Skeletal muscle cell (primary cell): Measurements from ENCODE around the gene CDH18.
A peak's percentile ranks its signal among the peaks of the same experiment; 100 is the strongest.

Experiments
- DNase-seq: peaks from one replicate; pipeline ENCODE4 v3.0.0-alpha.2; 2010; ENCODE audit warnings: low read depth
- H3K4me3 ChIP-seq: 2 replicates; pipeline ENCODE4 v1.5.1; 2011; ENCODE audit warnings: low read depth, mild to moderate bottlenecking, control low read depth, low read length, moderate library complexity

The CDH18 gene

DNA sequence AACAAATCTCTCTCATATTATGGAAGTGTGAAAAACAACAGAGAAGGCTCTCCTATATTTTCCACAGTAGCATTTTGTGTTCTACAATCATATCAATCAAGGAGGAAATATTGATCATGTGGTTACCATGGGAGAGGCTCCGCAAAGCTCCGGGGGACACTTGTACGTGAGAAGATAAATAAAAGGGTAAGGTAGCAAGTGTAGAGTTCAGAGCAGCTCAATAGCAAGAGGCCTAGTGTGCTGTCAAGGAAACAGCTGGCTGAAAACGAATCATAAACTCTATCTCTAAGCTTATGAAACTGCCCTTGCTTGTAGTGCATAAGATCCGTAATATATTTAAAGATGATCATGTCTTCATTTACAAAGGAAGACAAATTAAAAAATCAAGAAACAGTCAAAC, 57.5 kb downstream of the CDH18 start:
- no peak overlapping the region for H3K4me3 ChIP-seq
- DNase-seq: no peak

DNA sequence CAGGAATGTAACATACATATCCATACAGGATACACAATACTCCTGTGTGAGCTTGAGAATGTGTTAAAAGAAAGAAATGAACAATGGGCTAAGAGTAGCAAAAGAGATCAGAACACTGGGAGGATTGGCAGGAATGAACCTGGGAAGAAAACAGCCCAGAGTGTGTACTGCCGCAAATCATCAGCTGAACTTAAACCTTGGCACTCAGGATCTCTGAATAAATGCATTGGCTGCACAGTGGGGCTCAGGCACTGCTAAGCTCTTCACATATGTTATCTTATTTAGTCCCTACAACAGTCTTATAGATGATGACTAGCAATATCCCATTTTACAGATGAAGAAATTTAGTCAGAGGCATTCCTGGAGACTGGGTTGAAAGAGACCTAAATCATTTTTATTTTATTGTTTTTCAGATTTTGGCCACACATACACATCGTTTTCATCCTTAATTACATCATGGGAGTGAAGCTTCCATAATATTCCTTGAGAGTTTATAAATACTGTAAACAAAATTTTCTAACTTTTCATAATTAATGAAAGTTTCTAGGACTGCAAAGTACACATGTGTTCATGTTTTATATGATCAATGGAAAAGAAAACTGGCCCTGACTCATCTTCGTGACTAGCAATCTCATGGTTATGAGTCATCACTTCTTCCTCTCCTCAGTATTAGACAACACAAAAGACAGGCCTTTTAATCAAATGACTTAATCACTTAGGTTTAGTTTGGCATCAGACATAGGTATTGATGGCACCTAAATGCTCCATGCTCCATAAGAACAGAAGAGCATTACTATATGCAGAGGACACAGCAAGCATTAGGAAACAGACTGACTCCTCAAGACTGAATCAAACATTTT, 59.2 kb downstream of the CDH18 start:
- no peak overlapping the region for H3K4me3 ChIP-seq
- DNase-seq: peak; percentile 79

DNA sequence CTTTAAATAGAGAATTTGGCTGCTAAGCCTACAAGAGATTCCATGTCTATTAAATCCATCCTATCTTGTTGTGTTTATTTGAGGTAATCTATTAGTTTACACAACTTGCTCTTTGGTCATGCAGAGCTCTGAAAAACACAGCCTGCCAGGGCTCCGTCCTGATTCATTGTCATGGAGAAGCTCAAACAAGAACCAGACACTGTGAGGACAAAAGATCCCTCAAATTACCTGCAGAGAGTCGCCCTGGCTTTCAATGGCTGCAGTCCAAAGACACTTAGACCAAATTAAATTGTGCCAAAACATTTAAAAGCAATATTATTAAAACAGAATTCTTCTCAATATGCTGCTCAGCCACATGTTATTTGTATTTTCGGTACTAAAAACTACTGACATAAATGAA, 60.1 kb downstream of the CDH18 start:
- no peak overlapping the region for H3K4me3 ChIP-seq

DNA sequence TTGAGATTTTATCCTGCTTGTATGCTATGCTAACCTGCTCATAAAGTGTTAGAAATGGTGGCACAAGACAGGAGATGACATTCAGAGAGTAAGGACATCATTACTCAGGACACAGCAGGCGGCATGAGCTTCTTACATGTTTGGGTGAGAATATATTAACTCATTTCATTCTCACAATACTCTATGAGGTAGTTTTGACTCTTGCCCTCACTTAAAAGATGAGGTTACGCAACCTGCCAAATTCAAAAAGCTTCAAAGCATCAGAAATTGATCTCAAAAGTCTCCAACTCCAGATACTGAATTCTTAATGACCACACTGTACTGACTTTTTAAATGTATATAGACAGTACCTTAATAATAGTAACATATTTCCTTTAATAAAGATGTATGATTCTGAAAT, 60.8 kb downstream of the CDH18 start:
- DNase-seq: no peak
- H3K4me3 ChIP-seq: no peak overlapping the region

More for the DNA sequence above, 60.1 kb downstream of the CDH18 start:
- no peak for DNase-seq

DNA sequence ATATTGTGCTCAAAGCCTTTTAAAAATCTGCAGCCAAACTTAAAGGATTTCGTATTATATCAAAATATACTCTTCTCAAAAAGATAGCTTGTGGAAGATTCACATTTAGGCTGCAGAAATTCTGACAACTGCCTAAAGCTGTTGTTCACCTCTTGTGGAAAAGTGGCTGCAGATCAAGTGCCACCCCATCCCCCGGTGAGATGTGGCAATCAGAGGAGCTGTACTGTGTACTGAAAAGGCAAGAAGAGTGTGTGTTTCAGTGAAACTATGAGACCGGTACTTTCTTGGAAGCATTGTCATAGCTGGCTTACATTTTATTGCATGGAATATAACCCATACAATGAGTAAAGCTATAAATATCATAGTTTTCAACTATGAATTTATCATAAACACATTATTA, 64.3 kb downstream of the CDH18 start:
- DNase-seq: no peak
- no peak overlapping the region for H3K4me3 ChIP-seq

DNA sequence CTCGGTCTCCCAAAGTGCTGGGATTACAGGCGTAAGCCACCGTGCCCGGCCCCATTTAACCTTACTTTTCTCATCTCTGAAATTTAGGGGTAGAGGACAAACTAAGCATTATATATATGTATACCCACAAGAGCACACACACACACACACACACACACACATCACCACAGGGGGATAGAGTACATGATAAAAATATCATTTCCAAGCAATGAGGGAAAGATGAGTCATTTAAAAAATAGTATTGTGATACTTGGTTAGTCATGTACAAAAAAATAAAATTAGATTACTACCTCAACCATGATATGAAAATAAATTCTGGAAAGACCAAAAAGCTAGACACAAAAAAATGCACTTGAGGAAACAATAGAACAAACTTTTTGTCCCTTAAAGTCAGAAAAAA, 67.2 kb downstream of the CDH18 start:
- DNase-seq: peak; percentile 25
- no peak overlapping the region for H3K4me3 ChIP-seq

DNA sequence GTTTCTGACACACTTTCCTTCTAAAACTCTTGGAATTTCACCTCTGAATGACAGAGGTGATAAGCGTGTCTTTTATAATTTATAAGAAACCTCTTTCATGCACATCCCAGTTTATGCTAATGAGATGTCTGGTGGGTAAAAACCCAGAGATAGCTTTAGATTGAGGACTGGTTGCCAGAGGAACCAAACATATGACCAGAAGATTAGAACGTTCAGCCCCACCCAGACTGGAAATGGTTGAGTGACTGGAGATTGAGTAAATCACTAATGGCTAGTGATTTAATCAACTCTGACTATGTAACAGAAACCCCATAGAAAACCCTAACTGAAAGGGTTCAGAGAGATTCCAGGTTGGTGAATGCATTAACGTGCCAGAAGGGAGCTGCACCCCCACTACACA, 69.2 kb downstream of the CDH18 start:
- DNase-seq: no peak
- H3K4me3 ChIP-seq: no peak overlapping the region

DNA sequence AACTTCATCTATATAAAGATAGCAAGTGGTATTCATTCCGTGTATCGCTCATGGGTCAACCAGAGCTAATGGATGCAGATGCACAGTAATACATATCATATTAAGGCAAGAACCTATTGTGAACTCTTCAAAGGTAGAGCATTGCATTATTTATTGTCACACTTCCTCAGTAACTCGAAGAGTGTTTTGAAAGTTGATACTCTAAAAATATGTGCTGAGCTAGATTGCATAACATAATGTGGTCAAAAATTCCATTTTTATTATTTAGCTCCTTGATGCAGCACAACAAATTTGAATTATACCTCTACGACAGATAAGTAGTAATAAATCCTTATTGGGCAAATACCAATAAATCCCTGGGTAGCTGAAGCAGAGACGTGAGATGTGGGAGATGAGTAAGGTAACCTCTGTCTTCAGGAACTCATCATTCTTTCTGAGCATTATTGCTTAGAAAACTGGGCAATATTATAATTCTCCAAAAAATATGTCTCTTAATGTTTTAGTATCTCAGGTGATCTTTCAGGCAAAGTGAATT, 70.3 kb downstream of the CDH18 start:
- no peak overlapping the region for H3K4me3 ChIP-seq
- no peak for DNase-seq

DNA sequence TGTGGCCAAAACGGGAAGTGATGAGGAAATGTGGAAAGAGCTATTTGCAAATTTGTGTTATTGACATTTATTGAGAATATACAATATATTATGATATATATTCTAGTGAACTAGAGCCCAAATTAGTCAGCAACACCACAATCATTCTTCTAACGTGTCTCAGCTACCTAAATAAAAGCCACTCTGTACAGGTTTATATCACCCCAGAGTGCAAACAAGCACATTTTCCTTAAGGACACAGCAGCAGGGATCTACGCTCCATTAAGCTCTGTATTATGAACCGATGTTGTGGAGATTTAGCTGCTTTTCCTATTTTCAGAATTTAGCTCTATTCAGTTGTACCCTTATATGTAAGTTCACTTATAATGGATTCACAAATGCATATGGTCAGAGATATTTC, 77.9 kb downstream of the CDH18 start:
- no peak overlapping the region for H3K4me3 ChIP-seq
- no peak for DNase-seq

DNA sequence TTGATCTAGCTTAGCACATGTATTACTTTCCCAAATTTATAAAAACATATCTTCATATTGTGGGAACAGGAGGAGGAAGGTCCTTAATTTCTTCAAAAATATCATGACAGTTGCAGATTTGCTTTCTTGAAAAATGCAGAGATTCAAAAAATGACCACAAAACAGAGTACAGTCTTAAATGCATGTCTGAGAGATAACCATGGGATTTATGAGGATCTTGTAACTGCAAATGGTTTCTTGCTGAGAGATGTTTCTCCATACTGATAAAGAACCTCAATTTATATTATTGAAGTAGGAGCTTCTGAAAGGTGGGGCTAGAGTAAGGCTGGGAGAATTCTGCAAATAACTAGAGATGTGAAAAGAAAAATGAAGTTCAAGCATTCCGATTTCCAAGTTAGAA, 83.2 kb downstream of the CDH18 start:
- no peak for DNase-seq
- H3K4me3 ChIP-seq: no peak overlapping the region

DNA sequence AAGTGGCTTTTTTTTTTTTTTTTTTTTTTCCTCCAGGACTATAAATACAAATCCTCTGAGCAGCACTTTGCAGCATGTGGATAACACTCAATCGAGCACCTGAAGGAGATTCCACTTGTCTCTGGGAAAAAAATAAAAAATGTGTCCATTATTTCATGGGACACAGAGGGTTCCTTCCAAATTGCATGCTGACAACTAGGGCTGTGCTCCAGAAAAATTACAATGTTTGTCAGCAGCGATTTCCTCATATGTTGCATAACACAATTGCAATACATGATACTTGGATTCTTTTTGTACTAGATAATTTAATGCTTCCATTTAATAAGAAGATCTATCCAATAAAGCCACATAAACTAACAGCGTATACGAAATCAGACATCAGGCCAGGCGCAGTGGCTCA, 84.4 kb downstream of the CDH18 start:
- DNase-seq: peak; percentile 25
- no peak overlapping the region for H3K4me3 ChIP-seq

DNA sequence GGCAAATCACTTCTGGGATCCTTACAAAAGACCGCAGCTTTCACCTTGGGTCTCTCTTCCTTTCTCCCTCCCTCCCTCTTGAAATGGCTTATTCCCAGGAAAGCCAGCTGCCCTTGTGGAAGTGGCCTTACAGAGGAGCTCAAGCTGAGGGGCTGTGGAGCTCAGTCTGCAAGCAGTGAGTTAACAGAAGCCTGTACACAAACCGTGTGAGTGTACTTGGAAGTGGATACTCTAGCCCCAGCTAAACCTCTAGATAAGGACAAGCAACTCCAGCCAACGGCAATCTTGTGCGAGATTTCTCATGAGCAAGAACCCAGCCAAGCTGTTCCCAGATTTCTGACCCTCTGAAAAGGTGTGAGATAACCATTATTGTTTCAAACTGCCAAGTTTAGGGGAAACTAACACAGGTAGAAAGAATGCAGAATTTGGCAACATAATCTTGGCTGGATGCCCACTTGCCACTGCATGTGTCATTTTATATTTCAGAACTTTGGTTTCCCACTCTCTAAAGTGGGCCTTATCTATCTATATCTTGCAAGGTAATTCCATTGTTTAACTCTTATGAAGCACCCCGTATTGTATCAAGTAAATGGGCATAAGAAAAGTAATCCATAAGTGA, 85.6 kb downstream of the CDH18 start:
- no peak overlapping the region for H3K4me3 ChIP-seq
- DNase-seq: no peak

DNA sequence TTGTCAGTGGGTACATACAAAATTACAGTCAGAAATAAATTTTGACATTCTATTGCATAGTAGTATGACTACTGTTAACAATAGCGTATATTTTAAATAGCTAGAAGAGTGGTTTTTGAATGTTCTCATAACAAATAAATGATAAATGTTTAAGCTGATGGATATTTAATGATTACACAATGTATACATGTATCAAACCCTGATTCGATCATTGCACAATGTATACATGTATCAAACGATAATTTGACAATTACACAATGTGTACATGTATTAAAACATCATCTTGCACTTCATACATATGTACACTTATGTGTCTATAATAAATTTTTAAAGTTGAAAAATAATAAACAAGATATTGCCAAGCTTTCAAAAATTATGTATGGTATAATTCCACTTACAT, 87.7 kb downstream of the CDH18 start:
- DNase-seq: no peak
- no peak overlapping the region for H3K4me3 ChIP-seq

DNA sequence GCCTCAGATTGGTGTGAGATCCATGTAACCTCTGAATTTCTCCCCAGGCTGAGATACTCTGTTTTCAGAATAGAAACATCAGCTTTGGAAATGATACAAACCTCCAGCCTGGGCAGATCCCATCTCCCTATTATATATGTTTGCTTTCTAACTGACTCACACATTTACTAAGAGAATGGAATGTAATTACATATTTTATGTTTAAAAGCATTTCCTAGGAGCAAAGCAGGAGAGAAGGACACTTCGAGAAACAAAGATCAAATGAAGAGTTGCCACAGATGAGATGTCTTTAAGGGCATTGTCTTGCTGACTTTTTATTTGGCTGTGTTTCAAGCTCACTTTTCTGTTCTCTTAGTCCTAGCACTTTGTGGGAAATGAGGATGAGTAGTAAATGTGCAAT, 96.3 kb downstream of the CDH18 start:
- H3K4me3 ChIP-seq: no peak overlapping the region
- peak; percentile 57 for DNase-seq

DNA sequence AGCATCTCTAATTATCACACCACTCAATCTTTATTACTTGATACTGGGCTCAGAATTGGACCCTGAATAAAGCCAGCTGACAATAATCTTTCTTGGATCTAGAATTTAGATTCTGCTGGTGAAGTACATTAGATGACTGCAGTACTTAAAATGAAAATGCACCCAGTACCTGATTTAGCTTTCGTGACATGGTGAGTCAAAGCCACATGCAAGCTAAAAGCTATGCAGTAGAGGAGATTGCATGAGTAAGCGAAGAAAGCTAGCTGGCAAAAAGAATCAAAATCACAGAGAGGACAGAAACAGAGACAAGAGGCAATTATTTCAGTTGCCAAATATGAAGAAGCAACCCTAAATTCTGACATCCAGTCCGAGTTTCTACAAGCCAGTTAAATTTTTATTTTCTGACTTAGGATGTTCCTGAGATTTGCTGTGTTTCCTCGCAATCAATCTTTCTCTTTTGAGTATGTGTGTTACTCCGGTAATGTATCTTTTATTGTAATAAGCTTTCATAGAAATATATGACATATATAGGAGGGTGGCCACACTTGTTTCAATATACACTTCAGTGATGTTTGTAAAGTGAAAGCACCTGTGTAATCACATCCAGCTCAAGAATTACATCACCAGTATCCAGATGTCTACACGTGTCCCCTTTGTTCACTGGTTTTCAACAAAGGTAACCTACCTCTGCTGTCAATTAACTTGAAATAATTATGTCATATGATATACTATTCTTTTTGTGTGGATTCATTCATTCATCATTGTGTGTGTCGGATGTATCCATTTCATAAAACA, 101.7 kb downstream of the CDH18 start:
- peak; percentile 64 for DNase-seq
- no peak overlapping the region for H3K4me3 ChIP-seq

DNA sequence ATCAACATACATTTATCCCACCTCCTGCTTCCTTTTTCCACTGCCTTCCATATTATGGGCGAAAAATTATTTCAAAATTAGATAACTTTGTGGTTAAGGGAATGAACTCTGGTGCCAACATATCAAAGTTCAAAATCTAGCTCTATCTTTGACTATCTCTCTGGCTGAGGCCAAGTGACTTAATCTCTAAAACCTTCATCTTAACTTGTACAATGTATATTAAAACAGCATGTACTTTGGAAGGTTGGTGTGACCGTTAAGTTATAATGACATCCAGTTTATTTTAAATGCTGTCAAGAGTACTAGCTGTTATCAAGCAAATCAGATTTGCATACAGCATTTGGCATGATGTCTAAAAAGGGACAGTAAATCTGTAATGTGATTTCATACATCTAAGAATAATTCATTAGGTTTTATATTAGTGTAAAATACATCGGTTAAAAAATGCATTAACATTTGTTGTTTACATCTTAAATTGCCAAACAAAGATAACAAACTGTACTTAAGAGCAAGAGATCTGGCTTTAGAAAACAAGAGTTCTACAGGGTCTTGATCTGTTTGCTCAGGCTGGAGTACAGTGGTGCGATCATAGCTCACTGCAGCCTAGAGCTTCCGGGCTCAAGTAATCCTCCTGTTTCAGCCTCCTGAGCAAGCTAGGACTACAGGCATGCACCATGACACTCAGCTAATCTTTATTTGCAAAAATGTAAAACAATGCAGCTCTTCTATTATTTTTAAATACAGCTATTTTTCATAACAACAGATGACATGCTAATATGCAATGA, 102.8 kb downstream of the CDH18 start:
- DNase-seq: no peak
- H3K4me3 ChIP-seq: no peak overlapping the region

DNA sequence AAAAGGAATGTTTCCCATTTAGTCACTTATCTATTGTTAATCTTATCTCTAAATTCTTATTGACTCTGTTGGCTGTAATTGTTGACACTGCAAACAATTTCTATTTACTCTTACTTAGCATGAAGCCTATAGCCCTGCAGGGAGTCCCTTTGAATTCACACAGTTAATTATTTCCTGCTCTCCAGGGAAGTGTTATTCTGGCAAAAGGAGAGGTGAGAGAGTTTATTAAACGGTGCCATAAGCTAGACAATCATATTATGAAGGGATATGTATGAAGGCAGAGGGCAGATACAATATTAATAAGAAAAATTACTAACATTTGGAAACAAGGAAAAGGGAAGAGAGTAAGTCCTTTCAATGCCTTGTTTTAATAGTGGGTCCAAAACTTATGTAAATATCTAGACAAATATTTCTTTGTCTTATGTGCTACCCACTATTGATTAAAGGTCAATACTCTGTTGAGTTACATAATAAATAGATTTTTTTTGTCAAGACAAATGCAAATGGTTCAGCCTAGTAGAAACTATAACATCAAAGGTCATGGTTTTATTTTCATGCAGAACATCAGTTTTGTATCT, 107.1 kb downstream of the CDH18 start:
- H3K4me3 ChIP-seq: no peak overlapping the region
- no peak for DNase-seq

DNA sequence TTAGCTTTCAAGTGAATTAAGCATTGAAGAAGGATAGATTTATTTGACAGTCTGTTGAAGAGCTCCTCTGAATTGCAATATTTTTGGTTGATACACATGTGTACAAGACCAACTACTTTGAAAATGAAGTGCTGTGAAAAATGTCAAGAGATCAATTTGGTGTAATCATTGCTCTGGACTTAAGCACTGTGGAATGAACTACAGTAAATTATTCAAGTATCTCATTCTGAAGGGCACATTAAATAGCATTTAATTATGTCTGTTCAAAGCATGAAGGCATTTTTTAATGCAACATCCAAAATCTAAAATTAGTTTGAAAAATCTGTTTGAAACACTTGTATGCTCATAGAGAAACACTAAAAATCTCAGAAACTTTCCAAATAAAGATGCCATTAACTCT, 107.5 kb downstream of the CDH18 start:
- DNase-seq: no peak
- no peak overlapping the region for H3K4me3 ChIP-seq

DNA sequence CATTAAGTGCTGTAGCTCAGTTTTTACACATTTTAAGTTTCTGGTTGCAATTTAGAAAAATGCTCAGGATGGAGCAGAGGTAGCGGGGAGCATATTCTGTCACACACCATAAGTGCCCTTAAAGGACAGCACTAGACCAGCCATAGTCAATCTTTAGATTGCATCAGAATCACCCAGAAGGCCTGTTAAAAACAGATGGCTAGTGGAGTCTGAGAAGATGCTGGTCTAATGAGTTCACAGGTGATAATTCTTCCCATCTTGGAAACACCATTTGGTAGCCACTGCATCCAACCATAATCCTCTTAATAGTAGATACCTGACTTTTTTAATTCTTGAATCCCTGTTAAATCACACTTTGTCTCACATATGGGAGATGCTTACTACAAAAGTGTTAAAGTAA, 113.2 kb downstream of the CDH18 start:
- no peak overlapping the region for H3K4me3 ChIP-seq
- no peak for DNase-seq
